ENCODE results near the gene CD79B.

CD79B gene

DNA sequence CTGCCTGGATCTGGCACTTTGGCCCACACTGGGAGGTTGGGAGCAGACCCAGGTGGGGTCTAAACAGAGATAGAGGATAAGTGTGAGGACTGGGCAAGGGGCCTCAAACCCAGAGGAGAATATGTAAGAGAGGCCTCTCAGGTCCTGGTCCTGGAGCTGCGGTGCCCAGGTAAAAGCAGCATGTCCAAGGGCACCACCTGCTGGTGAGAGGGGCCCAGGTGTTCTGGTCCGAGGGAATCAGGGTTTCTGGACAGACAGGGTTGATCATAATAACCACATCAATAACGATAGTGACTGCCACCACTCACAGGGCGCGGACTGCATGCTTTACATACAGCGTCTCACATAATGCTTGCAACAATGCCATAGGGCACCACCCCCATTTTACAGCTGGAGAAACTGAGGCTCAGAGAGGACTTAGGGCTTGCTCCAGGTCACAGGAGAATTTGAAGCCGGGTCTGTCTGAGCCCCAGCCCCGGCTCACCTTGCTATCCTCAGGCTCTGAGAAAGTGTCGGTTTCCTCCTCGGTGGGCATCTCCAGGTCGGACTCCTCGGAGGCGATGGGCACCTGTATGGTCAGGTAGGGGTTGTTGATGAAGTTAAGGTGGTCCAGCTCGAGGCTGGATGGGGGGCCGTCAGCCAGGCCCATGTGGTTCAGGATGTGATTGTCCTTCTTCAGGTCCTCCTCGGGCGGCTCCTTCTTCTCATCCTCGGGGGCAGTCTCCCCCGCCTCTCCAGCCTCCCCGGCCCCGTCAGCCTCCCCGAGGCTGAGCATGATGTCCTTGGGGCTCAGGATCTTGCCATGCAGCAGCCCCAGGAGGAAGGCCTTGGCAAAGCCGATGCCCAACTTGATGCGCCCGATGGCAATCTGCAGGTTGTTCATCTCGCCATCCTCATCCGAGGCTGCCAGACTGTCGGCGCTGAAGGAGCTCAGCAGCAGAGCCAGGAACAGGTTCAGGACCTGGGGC, 19.1 kb upstream of the CD79B start:
- TF ChIP-seq, protein P1, sequence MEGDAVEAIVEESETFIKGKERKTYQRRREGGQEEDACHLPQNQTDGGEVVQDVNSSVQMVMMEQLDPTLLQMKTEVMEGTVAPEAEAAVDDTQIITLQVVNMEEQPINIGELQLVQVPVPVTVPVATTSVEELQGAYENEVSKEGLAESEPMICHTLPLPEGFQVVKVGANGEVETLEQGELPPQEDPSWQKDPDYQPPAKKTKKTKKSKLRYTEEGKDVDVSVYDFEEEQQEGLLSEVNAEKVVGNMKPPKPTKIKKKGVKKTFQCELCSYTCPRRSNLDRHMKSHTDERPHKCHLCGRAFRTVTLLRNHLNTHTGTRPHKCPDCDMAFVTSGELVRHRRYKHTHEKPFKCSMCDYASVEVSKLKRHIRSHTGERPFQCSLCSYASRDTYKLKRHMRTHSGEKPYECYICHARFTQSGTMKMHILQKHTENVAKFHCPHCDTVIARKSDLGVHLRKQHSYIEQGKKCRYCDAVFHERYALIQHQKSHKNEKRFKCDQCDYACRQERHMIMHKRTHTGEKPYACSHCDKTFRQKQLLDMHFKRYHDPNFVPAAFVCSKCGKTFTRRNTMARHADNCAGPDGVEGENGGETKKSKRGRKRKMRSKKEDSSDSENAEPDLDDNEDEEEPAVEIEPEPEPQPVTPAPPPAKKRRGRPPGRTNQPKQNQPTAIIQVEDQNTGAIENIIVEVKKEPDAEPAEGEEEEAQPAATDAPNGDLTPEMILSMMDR (conservative IDR thresholded peaks at IDR 0.05), result peak; percentile 87
- no peak overlapping the region for H3K27ac ChIP-seq

GRCh38 chr17:63949576-63950250, 17.6 kb upstream of the CD79B start:
- H3K27ac ChIP-seq, result no peak overlapping the region
- TF ChIP-seq, protein P1 (conservative IDR thresholded peaks at IDR 0.05), result no peak

DNA sequence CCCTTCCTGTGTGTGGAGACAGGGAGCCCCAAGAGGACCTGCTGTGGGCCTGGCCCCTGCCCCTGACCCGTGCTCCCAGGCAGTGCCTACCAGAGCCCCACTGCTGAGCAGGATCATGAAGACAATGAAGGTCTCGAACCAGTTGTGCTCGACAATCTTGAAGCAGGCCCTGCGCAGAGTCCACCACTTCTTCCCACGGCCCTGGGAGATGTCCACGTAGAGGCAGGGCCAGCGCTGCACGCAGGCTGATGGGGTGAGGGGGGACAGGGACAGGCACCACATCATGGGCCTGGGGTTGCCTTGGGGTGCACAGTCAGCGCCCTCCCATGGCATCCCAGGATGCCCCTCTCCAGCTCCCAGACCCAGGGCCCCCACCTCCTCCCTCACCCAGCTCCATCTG, 16.4 kb upstream of the CD79B start:
- TF ChIP-seq, protein P1 (conservative IDR thresholded peaks at IDR 0.05), result no peak
- H3K27ac ChIP-seq, result no peak overlapping the region

DNA sequence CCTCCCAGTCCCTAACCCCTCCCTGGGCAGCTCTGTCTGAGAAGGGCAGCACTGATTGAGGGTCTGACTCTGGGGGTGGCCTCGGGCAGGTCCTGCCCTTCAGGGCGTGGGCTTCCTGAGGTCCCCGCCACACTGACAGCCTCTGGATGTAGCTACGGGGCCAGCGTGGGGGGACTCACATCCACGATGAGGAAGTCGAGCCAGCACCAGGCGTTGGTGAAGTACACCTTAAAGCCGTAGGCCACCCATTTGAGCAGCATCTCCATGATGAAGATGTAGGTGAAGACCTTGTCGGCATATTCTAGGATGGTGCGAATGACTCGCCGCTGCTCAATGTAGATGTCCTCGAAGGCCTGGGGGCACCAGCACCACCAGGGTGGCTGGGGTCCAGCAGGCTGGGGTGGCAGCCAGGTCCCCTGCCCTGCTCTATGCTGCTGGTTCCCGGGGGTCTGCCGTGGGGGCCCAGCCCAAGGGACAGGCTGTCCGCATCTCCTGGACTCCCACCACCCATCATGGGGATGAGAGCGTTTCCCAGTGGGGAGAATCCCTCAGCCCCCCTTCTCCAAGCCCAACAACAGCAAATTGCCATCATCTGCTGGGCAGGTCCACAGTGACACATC, 15.7 kb upstream of the CD79B start:
- TF ChIP-seq, protein P1 (conservative IDR thresholded peaks at IDR 0.05), result no peak
- H3K27ac ChIP-seq, result no peak overlapping the region

- TF ChIP-seq, protein P1 (conservative IDR thresholded peaks at IDR 0.05), result peak; percentile 84
- no peak overlapping the region for H3K27ac ChIP-seq
Measured at GRCh38 chr17:63946440-63947363, 14.6 kb upstream of the CD79B start.

GRCh38 chr17:63945784-63946439, 13.8 kb upstream of the CD79B start:
- TF ChIP-seq, protein P1 (conservative IDR thresholded peaks at IDR 0.05), result no peak
- no peak overlapping the region for H3K27ac ChIP-seq

Measured in VCaP (cell line).